Ovary (tissue), 9 donors: Measurements from ENCODE around the gene JAKMIP3. TPM values are rescaled to one million over a fixed set of nuclear protein-coding genes. Genes with fewer than 3 reads are reported as not detected.

Source experiments
- DNase-seq, 5 donors: peaks; one replicate each; pipeline ENCODE4 v3.0.0-alpha.2; 2019 to 2020
- H3K27ac ChIP-seq, 2 donors: fragments of 200-600 bp; one replicate each; pipeline versions ENCODE4 v1.5.1 to v1.8.0; 2019 to 2022
- H3K27me3 ChIP-seq: fragments of 200-600 bp; one replicate; pipeline ENCODE4 v1.8.0; 2022
- H3K36me3 ChIP-seq: fragments of 200-600 bp; sonication (generic); one replicate; pipeline ENCODE4 v1.5.1; 2019
- H3K4me1 ChIP-seq: one replicate; pipeline ENCODE4 v1.8.1; 2013; ENCODE audit warnings: mild to moderate bottlenecking, moderate library complexity; ENCODE audit not compliant: insufficient read depth
- H3K4me3 ChIP-seq: fragments of 200-600 bp; sonication (generic); one replicate; pipeline ENCODE4 v1.5.1; 2017
- H3K9me3 ChIP-seq, 2 donors: fragments of 200-600 bp in 1 of 2; sonication (generic) in 1 of 2; one replicate each; pipeline versions ENCODE4 v1.5.1 to v1.8.1; 2013 to 2019; ENCODE audit warnings: mild to moderate bottlenecking in 1 of 2, moderate library complexity in 1 of 2
- CTCF ChIP-seq, 3 donors: fragments of 450-650 bp in 2 of 3; fragments of 200-600 bp in 1 of 3; IDR thresholded peaks; one replicate each; pipeline versions ENCODE4 v1.5.1 to v1.8.0; 2016 to 2022; ENCODE audit warnings: antibody characterized with exemption in 3 of 3, mild to moderate bottlenecking in 1 of 3
- EP300 ChIP-seq: sonication (generic); formaldehyde crosslinking; IDR thresholded peaks from one replicate; pipeline ENCODE4 v1.6.1; 2017; ENCODE audit warnings: antibody characterized with exemption
- POLR2A ChIP-seq: fragments of 450-650 bp; IDR thresholded peaks from one replicate; pipeline ENCODE4 v1.6.1; 2017; ENCODE audit warnings: antibody characterized with exemption, mild to moderate bottlenecking, moderate library complexity
- WGBS, 3 donors: extraction: QIAGEN DNeasy Blood & Tissue Kit in 1 of 3; methylation state at CpG; one replicate each; pipeline versions ENCODE4 v1.1.5 to v1.1.7; 2013 to 2017; 5-methylcytosine and 5-hydroxymethylcytosine counted together
- intact Hi-C, 4 donors: fragments of 100-400 bp; cut with DNase I; formaldehyde crosslinking; loops; one replicate each; pipeline versions ENCODE4 v1.11.0 to v1.15.1; 2022 to 2023
- polyA plus RNA-seq, 2 donors: library from polyadenylated mRNA; stranded (reverse); fragments of 200-250 nt in 1 of 2; fragments of 350-450 nt in 1 of 2; fragmentation: Illumina TruSeq in 1 of 2; extraction: RNeasy Lipid Tissue Mini Kit (QIAGEN cat#74804) in 1 of 2; gene quantifications; one replicate each; pipeline ENCODE4 v1.2.3, GENCODE V29; 2013 to 2014
- total RNA-seq, 7 donors: library from RNA; depleted of rRNA in 2 of 7; stranded (reverse); fragments of >200 nt in 2 of 7; fragmentation: NEBNext Ultra II Directional in 3 of 7; extraction: Animal tissue kit (Norgen Biotek cat#: 25700) in 3 of 7; gene quantifications; one replicate each; pipeline versions ENCODE4 v1.1.0 to v1.2.4, GENCODE V29; 2016 to 2023
- donor health status: DM: no; HTN: no; CAD: no; lungs with moderate emphysema.
- donor health status: DM: no; HTN: no; CAD: no.
- donor health status: Bipolar disorder and iron deficiency.
- donor health status: DM: yes; HTN: yes; CAD: no.
- donor health status: DM: no; HTN: no; CAD: no.
- donor health status: DM: yes; HTN: yes; CAD: no.

Gene JAKMIP3
- total and polyA plus RNA-seq, 9 donors, result 0.48 to 2.5 (median 1.5) TPM

DNA sequence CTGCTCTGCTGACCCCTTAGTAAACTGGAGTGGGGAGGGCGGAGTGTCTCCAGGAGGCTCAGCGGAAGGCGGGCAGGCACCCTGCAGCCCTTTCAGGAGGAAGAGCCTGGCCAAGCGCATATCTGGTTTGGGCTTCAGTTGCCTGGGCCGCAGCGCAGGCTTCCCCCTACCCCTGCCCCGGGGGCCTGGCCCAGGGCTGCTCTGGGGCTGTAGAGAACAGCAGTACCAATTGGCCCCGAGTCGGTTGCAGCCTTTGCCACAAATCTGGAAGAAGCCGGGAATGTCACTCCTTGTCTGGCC is 28.1 kb upstream of the JAKMIP3 start:
- peaks cover 4% of the 10 kb centered on the region for H3K4me1 ChIP-seq
- DNase-seq, result no peak
- TF ChIP-seq EP300 (no peak), POLR2A (no peak), CTCF (IDR thresholded peaks at IDR 0.05) (no peak)
- no peak overlapping the region for H3K27ac ChIP-seq
- no peaks in the 10 kb centered on the region for H3K36me3 ChIP-seq
- WGBS, 3 donors, result 66 to 77% (median 74%) methylated on average over 10 of the region's 10 CpGs
- H3K4me3 ChIP-seq, result no peak overlapping the region
- H3K9me3 ChIP-seq, result no peaks in the 10 kb centered on the region
- intact Hi-C loops, result loop anchor here in 1 of 4 donors (10.0 kb wide), 1 partner anchor 107 kb away; no protein-coding TSS in a partner anchor
- H3K27me3 ChIP-seq, result no peaks in the 10 kb centered on the region

DNA sequence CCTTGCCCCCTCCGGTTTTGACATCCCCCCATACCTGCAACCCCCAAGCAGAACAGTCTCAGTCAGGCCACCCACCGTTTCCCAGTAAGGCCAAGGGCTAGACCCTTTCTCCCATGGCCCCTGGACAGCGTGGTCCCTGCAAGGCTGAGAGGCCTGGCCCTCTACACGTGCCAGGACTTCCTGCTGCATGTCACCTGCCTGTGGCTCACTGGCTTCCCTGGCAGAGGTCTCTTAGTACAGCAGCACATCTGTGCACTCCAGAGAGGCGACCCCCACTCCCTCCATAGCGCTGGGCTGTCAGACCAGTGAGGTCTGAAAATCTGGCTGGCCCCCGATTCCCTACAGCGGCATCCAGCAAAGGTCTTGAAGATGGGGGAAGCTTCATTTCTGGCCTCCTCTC is 26.4 kb upstream of the JAKMIP3 start:
- no peaks in the 10 kb centered on the region for H3K36me3 ChIP-seq
- H3K4me1 ChIP-seq, result peaks cover 4% of the 10 kb centered on the region
- H3K27me3 ChIP-seq, result no peaks in the 10 kb centered on the region
- no peaks in the 10 kb centered on the region for H3K9me3 ChIP-seq
- intact Hi-C loops, result loop anchor here in 1 of 4 donors (10.0 kb wide), 1 partner anchor 105 kb away; no protein-coding TSS in a partner anchor
- no peak for DNase-seq
- WGBS, 3 donors, result 83 to 92% (median 89%) methylated on average over 8 of the region's 8 CpGs
- H3K27ac ChIP-seq, result no peak overlapping the region
- H3K4me3 ChIP-seq, result no peak overlapping the region
- TF ChIP-seq CTCF (IDR thresholded peaks at IDR 0.05) (no peak), EP300 (no peak), POLR2A (no peak)

- Histone ChIP-seq H3K27me3 (no peaks in the 10 kb centered on the region), H3K36me3 (no peaks in the 10 kb centered on the region), H3K4me1 (peaks cover 4% of the 10 kb centered on the region), H3K27ac (no peak overlapping the region), H3K9me3 (no peaks in the 10 kb centered on the region), H3K4me3 (no peak overlapping the region)
- TF ChIP-seq CTCF (IDR thresholded peaks at IDR 0.05) (no peak), EP300 (no peak), POLR2A (no peak)
- intact Hi-C loops, result no loop called here
- DNase-seq, result no peak
- 80% methylated on average over 9 of the region's 9 CpGs for WGBS, 3 donors
These were observed 25.7 kb upstream of the JAKMIP3 start for GRCh38 chr10:132040046-132040445.

GRCh38 chr10:132041340-132041739 is 24.4 kb upstream of the JAKMIP3 start:
- H3K27ac ChIP-seq, result no peak overlapping the region
- no peaks in the 10 kb centered on the region for H3K36me3 ChIP-seq
- WGBS, 3 donors, result 90 to 92% (median 91%) methylated on average over 15 of the region's 15 CpGs
- intact Hi-C loops, result no loop called here
- H3K9me3 ChIP-seq, result no peaks in the 10 kb centered on the region
- DNase-seq, result no peak
- no peak overlapping the region for H3K4me3 ChIP-seq
- H3K4me1 ChIP-seq, result peaks cover 1% of the 10 kb centered on the region
- H3K27me3 ChIP-seq, result no peaks in the 10 kb centered on the region
- TF ChIP-seq EP300 (no peak), POLR2A (no peak), CTCF (IDR thresholded peaks at IDR 0.05) (no peak)
